ENCODE data around the gene CDH24. TPM values are rescaled to one million over a fixed set of nuclear protein-coding genes. Genes with fewer than 3 reads are reported as not detected.

The CDH24 gene
- total and polyA plus RNA-seq, 10 of the 15 experiments (the other 5 are each of a cell fraction or from before 2014, with no cell fraction given), result 0.10 to 1.5 (median 0.45) TPM; not detected in 2

DNA sequence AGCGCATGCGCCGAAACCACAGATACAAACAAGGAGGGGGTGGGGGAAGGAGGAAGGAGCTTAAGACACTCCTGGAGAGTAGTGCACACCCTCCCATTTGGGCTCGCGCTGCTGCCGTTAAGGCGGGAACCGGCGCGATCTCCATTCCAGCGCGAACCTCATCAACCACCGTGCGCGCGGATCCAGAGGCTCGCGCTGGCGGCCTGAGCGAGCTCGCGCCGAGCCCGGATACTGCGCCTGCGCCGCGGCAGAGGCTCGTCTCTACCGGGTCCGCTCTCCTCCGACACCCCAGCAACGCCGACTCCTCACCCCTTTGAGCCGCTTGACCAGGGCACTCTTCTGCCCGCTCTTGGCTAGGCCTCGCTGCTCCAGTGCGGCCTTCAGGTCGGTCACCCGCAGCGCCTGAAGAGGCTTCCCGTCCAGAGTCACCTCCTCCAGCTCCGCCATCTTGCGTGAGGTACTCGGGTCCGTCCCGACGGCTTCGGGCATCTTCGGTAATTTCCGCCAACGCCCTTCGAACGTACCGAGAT, 37.4 kb upstream of the CDH24 start, which contains the start of gene ACIN1 (continued):
- TF ChIP-seq IRF5 (IDR thresholded peaks at IDR 0.05; ENCODE audit: borderline replicate concordance) (no peak), SIN3A (IDR thresholded peaks at IDR 0.05; ENCODE audit: low read depth, low read length) (no peak), TBL1XR1 (IDR thresholded peaks at IDR 0.05; ENCODE audit: low read depth, low read length) (0 out of 2 replicates have a peak, but pooled peaks have one; percentile 11), MYC (IDR thresholded peaks at IDR 0.05; ENCODE audit: insufficient read depth, insufficient read length, insufficient replicate concordance, low read length, severe bottlenecking) (no peak), USF2 (IDR thresholded peaks at IDR 0.05; ENCODE audit: borderline replicate concordance, low read depth, low read length) (no peak), ZNF622 (IDR thresholded peaks at IDR 0.05) (no peak), GATAD2B (conservative IDR thresholded peaks at IDR 0.05; ENCODE audit: low read depth) (peak; percentile 62; the same call in 1 of the 2 replicates), SREBF1 (IDR thresholded peaks at IDR 0.05; ENCODE audit: low read length) (no peak), MXI1 (IDR thresholded peaks at IDR 0.05; ENCODE audit: low read depth, low read length) (no peak; the same call in 1 of the 2 replicates), RAD51 (IDR thresholded peaks at IDR 0.05) (no peak), HDGF (IDR thresholded peaks at IDR 0.05) (no peak; the same call in 1 of the 2 replicates), EP300 (IDR thresholded peaks at IDR 0.05; ENCODE audit: borderline replicate concordance in 1 of 2, control insufficient read depth in 1 of 2, low read depth in 2 of 2, low read length in 2 of 2) (no peak), ZNF687 (IDR thresholded peaks at IDR 0.05) (peak; percentile 49; the same call in 1 of the 2 replicates), RELA (IDR thresholded peaks at IDR 0.05; ENCODE audit: borderline replicate concordance, partially characterized antibody) (no peak), FOXK2 (IDR thresholded peaks at IDR 0.05) (0 out of 2 replicates have a peak, but pooled peaks have one; percentile 9), ZBTB40 (IDR thresholded peaks at IDR 0.05; ENCODE audit: borderline replicate concordance) (no peak), TCF12 (IDR thresholded peaks at IDR 0.05; ENCODE audit: low read depth, low read length) (no peak), KLF5 (IDR thresholded peaks at IDR 0.05; ENCODE audit: partially characterized antibody) (no peak)
